Measurements from ENCODE around the gene DBNDD1. TPM values are rescaled to one million over a fixed set of nuclear protein-coding genes. Genes with fewer than 3 reads are reported as not detected.

Gene DBNDD1
- total and polyA plus RNA-seq, 2 experiments from 2014 or later, result 63.3 to 90.8 TPM

- H3K27me3 ChIP-seq (ENCODE audit: insufficient read depth), result no peaks in the 10 kb centered on the region
- H2AFZ ChIP-seq, result no peak overlapping the region
- peaks cover 24% of the 10 kb centered on the region for H3K4me1 ChIP-seq (ENCODE audit: insufficient read depth)
- H3K4me2 ChIP-seq, result no peak overlapping the region
- H3K4me3 ChIP-seq, result no peak overlapping the region
- DNase-seq (ENCODE audit: low spot score), result no peak
- no peaks in the 10 kb centered on the region for H3K36me3 ChIP-seq (ENCODE audit: insufficient read depth)
- H4K20me1 ChIP-seq (replicated peaks; ENCODE audit: insufficient read depth), result peaks cover 12% of the 10 kb centered on the region
- peaks cover 29% of the 10 kb centered on the region; the same call in 1 of the 2 replicates for H3F3A ChIP-seq (replicated peaks; ENCODE audit: low read depth)
- H3K9me2 ChIP-seq (ENCODE audit: insufficient read depth), result no peaks in the 10 kb centered on the region
- ATAC-seq, result no peak
- no peak overlapping the region for H3K4me3 Mint-ChIP-seq
- H3K36me3 Mint-ChIP-seq (ENCODE audit: low read depth), result peaks cover 19% of the 10 kb centered on the region
- peaks cover 23% of the 10 kb centered on the region for H3K79me2 ChIP-seq (replicated peaks; ENCODE audit: insufficient read depth)
- H3K4me1 Mint-ChIP-seq, result peaks cover 19% of the 10 kb centered on the region
- H3K27me3 Mint-ChIP-seq (ENCODE audit: insufficient read depth, low read depth, poor library complexity), result peaks cover 21% of the 10 kb centered on the region
- peaks cover 3% of the 10 kb centered on the region; the same call in 1 of the 3 replicates for H3K9me3 Mint-ChIP-seq
- no peak overlapping the region for H3K27ac ChIP-seq (ENCODE audit: low read depth)
- H3K27ac Mint-ChIP-seq, result no peak overlapping the region
- no peak for TF ChIP-seq NANOG (IDR thresholded peaks at IDR 0.05; ENCODE audit: borderline replicate concordance)
- no peak for TF ChIP-seq EZH2 (IDR thresholded peaks at IDR 0.05; ENCODE audit: low read depth, unreplicated experiment)
- no peak for TF ChIP-seq EZH2phosphoT487 (IDR thresholded peaks at IDR 0.05; ENCODE audit: unreplicated experiment)
- TF ChIP-seq ZNF114 (CRISPR knock-in tag; IDR thresholded peaks at IDR 0.05), result no peak
- no peak for TF ChIP-seq CREB1 (CRISPR knock-in tag; IDR thresholded peaks at IDR 0.05; ENCODE audit: low read depth)
- no peak for TF ChIP-seq POLR2AphosphoS5 (IDR thresholded peaks at IDR 0.05; ENCODE audit: low read depth)
- no peak for TF ChIP-seq CTCF (conservative IDR thresholded peaks at IDR 0.05; ENCODE audit: low read depth in 2 of 2)
- TF ChIP-seq REST (IDR thresholded peaks at IDR 0.05; ENCODE audit: unreplicated experiment), result no peak
- TF ChIP-seq STAT1 (IDR thresholded peaks at IDR 0.05; ENCODE audit: unreplicated experiment), result no peak
- no peak for TF ChIP-seq ETS1 (IDR thresholded peaks at IDR 0.05)
- TF ChIP-seq ZNF331 (CRISPR knock-in tag; IDR thresholded peaks at IDR 0.05; ENCODE audit: low read depth), result no peak
- TF ChIP-seq JUNB (IDR thresholded peaks at IDR 0.05; ENCODE audit: unreplicated experiment), result no peak
- no peak for TF ChIP-seq ZNF462 (CRISPR knock-in tag; IDR thresholded peaks at IDR 0.05)
Observed at GRCh38 chr16:90016339-90016950, 2.8 kb downstream of the DBNDD1 start.
